ENCODE measurements around the gene HJURP. TPM values are rescaled to one million over a fixed set of nuclear protein-coding genes. Genes with fewer than 3 reads are reported as not detected.

HJURP gene
- total and polyA plus RNA-seq, 2 donors (not counting 3 experiments of a cell fraction or from before 2014, with no cell fraction given) = 34.4 to 60.9 TPM

- no peaks in the 10 kb centered on the region for H3K27me3 ChIP-seq (ENCODE audit: control insufficient read depth in 2 of 2, insufficient read depth in 2 of 2, low read length in 2 of 2)
- no peak overlapping the region for H3K4me2 ChIP-seq (ENCODE audit: insufficient read depth, low read length)
- BruUV-seq (replicated peaks) = no TSS peak
- no peak overlapping the region for H3K9ac ChIP-seq (replicated peaks; ENCODE audit: extremely low read depth, insufficient read depth, low read length)
- TF ChIP-seq GATA2 (IDR thresholded peaks at IDR 0.05; ENCODE audit: insufficient read depth, insufficient read length, low read depth, low read length) = no peak
- TF ChIP-seq POLR2A (IDR thresholded peaks at IDR 0.05; ENCODE audit: low read depth, low read length) = no peak
- TF ChIP-seq FOS (IDR thresholded peaks at IDR 0.05; ENCODE audit: borderline replicate concordance, insufficient read depth, low read length) = no peak
- no peak for TF ChIP-seq JUN (IDR thresholded peaks at IDR 0.05; ENCODE audit: borderline replicate concordance, insufficient read depth, insufficient read length, low read depth)
- no peak for TF ChIP-seq POLR2AphosphoS5 (IDR thresholded peaks at IDR 0.05; ENCODE audit: insufficient read depth, low read depth, low read length)
- TF ChIP-seq EZH2 (IDR thresholded peaks at IDR 0.05; ENCODE audit: borderline replicate concordance, low read depth, low read length, severe bottlenecking) = no peak
- TF ChIP-seq CTCF (IDR thresholded peaks at IDR 0.05; ENCODE audit: extremely low read depth in 1 of 2, insufficient read depth in 1 of 2, low read depth in 1 of 2, low read length in 2 of 2) = no peak
- no peak for TF ChIP-seq MAX (IDR thresholded peaks at IDR 0.05; ENCODE audit: insufficient read depth, insufficient read length)
- TF ChIP-seq MYC (IDR thresholded peaks at IDR 0.05; ENCODE audit: low read depth, low read length) = no peak
- ChIA-PET CTCF (no interaction called here), POLR2A (no interaction called here)
- no peak overlapping the region for H3K27ac ChIP-seq (ENCODE audit: insufficient read depth, low read depth, low read length)
- H2AFZ ChIP-seq (ENCODE audit: low read depth, low read length) = no peak overlapping the region
- dilution Hi-C loops (cut with MboI; ENCODE audit: extremely low pct_ligation_motif_present, low sequenced_read_pairs) = no loop called here
- no peaks in the 10 kb centered on the region for H3K9me1 ChIP-seq (replicated peaks; ENCODE audit: control insufficient read depth, extremely low read depth, insufficient read depth, low read length)
- intact Hi-C loops (cut with micrococcal nuclease) = no loop called here
- H3K4me3 ChIP-seq (replicated peaks in 1 of 3; ENCODE audit: insufficient read depth in 1 of 3, low read depth in 1 of 3, low read length in 3 of 3) = no peak overlapping the region
- DNase-seq (ENCODE audit: low read depth, low spot score) (no peak), FAIRE-seq (no peak)
- H3K4me1 ChIP-seq (ENCODE audit: control insufficient read depth, extremely low read depth, insufficient read depth, low read length) = no peaks in the 10 kb centered on the region
- no peaks in the 10 kb centered on the region for H4K20me1 ChIP-seq (replicated peaks; ENCODE audit: control insufficient read depth, extremely low read depth, insufficient read depth, low read length)
- no peaks in the 10 kb centered on the region for H3K36me3 ChIP-seq (ENCODE audit: control insufficient read depth in 2 of 2, extremely low read depth in 1 of 2, insufficient read depth in 2 of 2, low read length in 2 of 2)
- no peaks in the 10 kb centered on the region for H3K9me3 ChIP-seq (replicated peaks; ENCODE audit: control insufficient read depth, insufficient read depth, low read length)
- H3K79me2 ChIP-seq (ENCODE audit: control insufficient read depth, insufficient read depth, low read length) = no peaks in the 10 kb centered on the region
Measured at GRCh38 chr2:233821196-233821595, 33.1 kb downstream of the HJURP start.
